Activated CD8-positive, alpha-beta memory T cell treated with anti-CD3 and anti-CD28 coated beads for 1 hour (primary cell): ENCODE measurements around the gene CRB1.

Source experiments
- DNase-seq, 2 donors: peaks; one replicate each; pipeline ENCODE4 v3.0.0-alpha.2; 2020; ENCODE audit warnings: low read depth in 1 of 2; ENCODE audit errors: extremely low read depth in 1 of 2

CRB1 gene

DNA sequence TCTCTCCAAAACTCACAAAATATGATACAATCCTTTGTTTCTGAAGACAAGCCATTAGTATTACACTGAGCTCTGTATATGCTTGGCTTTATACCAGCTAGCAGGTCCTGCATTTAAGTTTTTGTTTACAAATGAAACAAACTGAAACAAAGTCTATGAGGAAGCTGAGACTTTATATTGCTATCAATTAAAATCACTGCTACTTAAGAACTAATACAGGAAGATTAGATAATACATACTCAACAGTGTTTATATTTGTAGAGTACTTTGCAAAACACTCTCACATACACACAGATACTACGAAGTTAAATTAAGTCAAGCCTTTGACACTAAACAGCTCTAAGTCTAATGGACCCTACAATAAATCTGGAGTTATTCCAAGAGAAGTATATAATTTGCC is 247.4 kb downstream of the CRB1 start:
- no peak for DNase-seq

DNA sequence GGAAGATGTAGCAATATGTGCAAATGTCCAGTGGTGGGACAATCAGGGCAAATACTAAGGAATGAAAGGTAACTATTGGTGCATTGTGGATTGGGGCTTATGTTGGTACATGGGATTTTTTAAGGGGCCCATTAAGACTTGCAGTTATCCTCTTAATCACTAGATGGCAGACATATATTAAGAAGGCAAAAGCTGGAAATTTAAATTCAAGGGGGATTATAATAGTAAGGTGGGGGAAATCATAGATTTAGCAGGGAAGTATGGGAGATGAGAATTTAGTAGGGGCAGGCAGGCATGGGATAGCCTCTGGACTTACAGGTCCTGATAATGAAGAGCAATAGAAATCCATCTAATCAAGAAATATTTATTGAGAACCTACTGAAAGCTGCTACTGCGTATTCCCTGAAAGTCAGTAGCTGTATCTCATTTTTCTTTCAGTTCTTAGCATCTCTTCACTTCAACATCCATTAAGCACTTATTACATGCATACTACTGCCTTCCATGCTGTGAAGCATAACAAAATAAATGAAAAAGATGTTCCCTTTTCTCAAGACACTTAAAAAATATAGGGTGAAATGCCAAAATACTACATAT is 251.8 kb downstream of the CRB1 start:
- no peak for DNase-seq

DNA sequence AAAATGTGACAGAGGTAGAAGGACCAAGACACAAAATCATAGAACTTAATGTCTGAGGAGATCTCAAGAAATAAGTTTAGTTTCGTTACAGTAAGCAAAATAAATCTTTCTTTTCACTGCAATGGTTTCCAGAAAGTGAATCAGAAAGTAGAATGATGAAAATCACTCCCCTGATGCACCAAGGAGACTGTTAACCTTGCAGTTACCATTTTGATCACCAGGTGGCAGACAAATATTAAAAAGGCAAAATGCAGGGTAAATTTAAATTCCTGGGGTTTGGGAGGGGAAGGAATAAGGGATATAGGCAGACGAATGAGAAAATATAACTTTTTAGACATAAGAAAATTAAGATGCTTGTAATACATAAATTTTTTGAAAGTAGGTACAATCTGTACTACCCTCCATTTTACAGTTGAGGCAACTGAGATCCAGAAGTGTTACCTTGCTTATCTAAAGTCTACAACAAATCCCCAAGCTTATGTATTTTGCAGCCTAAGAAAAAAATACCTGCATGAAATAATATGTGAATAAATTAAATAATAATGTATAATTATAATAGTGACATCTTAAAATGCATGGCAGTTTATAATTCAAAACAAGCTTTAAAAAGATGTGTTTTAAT is 253.2 kb downstream of the CRB1 start:
- DNase-seq: no peak

DNA sequence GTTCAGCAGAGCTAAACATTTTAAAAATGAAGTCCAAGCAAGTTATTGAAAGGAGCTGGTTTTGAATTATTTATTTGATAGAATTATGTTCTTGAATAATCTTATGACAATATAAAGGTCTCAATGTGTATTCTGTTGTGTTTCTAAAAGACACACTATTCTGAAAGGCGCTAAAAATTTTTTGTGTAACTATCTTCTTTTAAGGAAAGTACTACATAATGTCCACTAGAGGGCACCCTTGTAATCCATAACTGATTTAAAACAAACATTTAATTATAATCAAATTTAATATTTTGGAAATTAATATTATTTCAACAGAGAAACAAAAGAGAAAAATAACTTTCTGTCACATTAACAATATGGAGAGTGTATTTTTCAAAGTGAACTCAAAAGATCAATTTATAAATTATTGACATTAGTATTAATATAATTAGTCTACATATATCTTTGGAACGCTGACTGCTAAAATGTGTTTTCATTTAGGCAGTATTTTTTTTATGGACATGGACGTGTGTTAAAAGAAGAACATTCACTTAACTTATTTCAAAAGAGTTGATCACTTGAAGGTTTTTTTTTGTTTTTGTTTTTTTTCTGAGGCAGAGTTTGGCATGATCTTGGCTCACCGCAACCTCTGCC is 258.8 kb downstream of the CRB1 start:
- no peak for DNase-seq
